IPS-11a (cell line): ENCODE data around the gene CDK6.
"Not testable (repeated sequence)": the region's sequence is repeated elsewhere in the genome, so short reads cannot be mapped to it uniquely, and the experiment has no call there.

Source experiments
- H3K4me3 ChIP-seq: one replicate; pipeline ENCODE4 v1.5.1; 2013; ENCODE audit warnings: low read depth, low read length, control low read depth

Gene CDK6

GRCh38 chr7:92763636-92764423, 72.5 kb downstream of the CDK6 start:
- H3K4me3 ChIP-seq, result no peak overlapping the region

DNA sequence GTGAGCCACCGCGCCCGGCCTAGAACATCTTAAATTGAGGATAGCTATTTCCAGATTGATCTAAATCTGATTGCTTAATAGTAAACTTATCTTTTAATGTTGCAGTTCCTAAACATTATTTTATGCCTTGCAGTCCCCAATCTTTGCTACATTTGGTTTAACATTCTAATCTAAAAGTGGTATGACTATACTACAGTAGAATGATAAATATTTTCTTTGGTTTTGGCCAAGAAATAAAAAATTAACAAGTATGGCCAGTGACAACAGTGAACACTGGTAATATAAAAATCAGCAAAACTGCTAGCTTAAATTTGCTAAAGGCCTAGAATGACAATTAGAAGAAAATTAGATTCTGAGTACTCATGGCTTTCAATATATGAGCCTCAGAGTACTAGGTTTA, 73.5 kb downstream of the CDK6 start:
- H3K4me3 ChIP-seq, result no peak overlapping the region

GRCh38 chr7:92761391-92762097, 74.8 kb downstream of the CDK6 start:
- no peak overlapping the region for H3K4me3 ChIP-seq

DNA sequence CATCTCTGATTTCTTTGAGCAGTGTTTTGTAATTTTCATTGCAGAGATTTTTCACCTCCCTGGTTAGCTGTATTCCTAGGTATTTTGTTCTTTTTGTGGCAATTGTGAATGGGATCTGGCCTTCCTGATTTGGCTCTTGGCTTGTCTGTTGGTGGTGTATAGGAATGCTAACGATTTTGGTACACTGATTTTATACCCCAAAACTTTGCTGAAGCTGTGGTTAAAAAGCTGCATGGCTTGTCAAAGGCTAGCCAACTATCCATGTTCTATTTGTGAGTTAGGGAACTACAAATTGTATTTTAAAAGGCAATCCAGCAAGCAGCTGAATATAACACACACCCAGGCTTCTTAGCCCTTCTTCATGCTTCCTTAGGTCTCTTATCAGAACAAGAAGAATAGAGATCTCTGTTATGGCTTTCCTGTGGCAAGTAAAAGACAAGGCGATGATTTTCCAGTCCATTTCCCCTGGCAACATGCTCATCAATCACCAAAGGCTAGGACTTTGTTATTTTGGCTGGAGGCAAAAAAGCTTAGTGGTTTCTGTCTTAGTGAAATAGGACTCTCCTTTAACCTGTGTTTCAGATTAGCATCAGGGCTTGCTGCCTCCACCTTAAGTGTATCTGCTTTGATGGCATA, 77.5 kb downstream of the CDK6 start:
- H3K4me3 ChIP-seq, result no peak overlapping the region

GRCh38 chr7:92757311-92757910, 79.0 kb downstream of the CDK6 start:
- not testable (repeated sequence) for H3K4me3 ChIP-seq

DNA sequence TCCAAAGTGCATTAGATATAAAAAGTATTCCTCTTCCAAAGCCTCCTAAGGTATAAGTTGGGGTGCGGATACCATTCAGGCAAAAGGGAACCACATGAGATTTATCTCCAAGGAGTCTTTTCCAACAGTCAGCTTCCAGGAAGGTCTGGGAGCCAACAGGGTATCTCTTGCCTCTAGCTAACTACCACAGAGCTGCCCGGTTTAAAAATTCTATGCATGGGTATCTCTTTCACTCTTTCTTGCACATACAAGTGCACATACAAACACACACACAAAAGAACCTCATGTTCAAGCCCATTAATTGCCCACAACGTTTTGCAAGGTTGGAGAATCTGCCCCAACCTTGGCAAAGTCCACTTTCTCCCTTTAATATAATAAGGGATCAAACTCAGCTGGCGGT, 80.7 kb downstream of the CDK6 start:
- no peak overlapping the region for H3K4me3 ChIP-seq

- no peak overlapping the region for H3K4me3 ChIP-seq
These were observed 81.3 kb downstream of the CDK6 start for GRCh38 chr7:92754919-92755581.

DNA sequence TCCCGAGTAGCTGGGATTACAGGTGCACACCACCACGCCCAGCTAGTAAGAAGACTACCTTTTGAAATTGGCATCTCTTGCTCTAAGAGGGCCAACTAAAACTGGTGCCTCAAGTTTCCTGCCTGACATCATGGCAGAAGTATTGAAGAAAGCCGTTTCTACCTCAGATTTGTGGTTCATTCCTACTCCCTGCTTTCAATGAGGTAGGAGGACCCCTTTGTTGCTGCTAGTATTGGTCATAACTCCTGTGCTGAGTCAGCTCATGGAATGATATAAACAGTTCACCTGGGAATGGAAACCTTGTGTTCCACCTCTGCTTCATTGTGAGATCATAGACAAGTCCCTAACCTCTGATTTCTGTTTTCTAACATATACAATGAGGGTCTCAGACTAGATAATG, 82.8 kb downstream of the CDK6 start:
- H3K4me3 ChIP-seq, result no peak overlapping the region

DNA sequence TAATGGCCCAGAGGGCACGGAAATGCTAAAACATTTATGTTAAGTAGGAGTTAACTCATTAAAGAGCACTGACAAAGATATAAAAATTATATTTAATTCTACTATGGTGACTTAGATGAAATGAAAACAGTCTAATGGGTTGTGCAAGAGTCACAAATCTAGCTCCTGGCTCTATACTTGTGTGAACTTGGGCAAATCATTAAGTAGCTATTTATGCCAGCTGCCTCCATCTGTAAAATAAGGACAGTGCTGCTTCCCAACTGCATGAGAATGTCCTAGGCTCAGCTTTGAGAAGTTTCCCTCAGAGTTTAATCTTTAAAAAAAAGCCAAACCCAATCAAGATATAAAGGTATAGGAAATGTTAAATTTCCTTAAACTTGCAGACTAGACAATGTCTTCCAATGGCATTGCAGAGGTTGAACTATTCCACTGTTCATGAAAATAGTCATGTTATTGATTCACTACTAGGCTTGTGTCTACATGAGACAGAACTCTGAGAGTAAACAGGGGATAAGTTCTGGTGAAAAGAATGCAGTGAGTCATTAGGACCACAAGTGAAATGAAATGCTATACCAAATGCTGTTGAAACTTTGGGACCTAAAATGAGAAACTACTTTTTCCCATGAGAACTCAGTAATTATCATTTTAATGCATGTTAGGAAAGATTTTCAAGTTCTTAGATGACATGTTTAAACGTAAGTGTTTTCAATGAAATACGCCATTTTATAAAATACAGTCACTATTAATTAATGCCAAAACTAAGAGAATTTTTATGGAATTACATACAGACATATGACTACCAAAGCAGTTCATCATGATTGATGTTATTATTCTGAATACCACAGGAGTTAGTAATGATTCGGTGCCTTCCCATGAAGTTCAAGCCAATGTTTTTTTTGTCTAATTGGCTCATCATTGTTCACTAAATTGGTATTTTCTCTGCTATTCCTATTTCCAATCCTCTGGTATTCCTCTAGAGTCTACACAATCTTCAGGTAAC, 84.2 kb downstream of the CDK6 start:
- H3K4me3 ChIP-seq, result no peak overlapping the region

DNA sequence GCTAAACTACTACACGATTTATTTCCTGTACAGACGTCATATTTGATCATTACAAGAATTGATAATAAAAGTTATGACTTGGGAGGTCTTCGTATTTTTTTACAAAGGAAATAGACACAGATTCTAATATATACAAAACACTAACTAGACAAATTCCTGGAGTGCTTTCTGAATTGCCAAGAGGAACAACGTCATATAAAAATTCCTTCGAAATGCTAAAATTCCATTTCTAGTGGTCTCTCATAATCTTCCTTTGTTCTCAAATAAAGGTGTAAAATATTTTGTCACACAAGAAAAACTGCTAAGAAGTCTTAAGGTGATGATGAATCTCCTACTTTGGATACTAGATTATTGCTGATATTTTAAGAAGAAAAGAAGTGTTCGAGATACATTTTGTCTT, 85.4 kb downstream of the CDK6 start:
- no peak overlapping the region for H3K4me3 ChIP-seq

- H3K4me3 ChIP-seq, result no peak overlapping the region
These were observed 85.9 kb downstream of the CDK6 start for GRCh38 chr7:92750447-92750839.

DNA sequence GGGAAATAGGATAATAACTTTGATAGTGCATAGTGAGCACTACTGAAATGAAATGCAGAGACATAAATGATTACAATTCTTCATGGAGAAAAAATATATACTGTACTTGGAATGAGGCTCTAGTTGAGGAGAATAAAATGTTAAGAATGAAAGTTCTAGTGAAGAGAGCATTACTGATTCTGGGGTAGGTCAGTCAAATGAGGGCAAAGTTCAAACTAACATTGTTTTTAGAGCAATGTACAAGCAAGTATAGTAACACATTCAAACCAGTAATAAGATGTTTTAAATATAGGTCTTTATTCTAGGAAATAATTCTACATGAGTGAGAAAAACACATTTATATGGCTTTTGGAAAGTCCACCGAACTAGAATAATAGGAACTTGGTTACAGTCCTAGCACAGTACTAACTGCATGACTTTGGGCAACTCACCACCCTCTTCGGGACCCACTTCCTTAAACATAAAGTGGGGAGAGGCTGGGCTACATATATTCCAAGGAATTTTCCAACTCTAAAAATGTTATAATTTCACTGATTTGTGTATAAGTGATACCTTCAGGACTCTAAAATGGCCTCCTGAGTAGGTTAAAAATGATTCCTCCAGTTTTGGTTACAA, 86.4 kb downstream of the CDK6 start:
- no peak overlapping the region for H3K4me3 ChIP-seq

GRCh38 chr7:92749327-92749755, 87.0 kb downstream of the CDK6 start:
- no peak overlapping the region for H3K4me3 ChIP-seq

DNA sequence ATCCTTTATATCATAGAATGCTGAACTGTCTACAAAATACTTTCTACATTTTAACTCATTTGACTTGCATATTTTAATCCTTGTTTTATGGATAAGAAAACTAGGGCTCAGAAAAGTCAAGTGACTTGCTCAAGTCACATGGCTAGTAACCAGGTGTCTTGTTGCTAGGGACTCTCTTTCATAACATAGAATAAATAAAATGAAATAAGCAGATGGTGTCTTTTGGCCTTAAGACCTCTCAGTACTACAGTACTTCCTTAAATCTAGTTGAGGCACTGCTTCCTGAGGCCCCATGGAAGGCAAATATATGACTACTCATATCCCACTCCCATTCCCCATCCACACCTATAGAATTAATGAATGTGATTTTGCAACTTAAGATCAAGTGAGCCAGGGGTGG, 87.9 kb downstream of the CDK6 start:
- H3K4me3 ChIP-seq, result no peak overlapping the region

- no peak overlapping the region for H3K4me3 ChIP-seq
These were observed 89.1 kb downstream of the CDK6 start for GRCh38 chr7:92747041-92747835.

DNA sequence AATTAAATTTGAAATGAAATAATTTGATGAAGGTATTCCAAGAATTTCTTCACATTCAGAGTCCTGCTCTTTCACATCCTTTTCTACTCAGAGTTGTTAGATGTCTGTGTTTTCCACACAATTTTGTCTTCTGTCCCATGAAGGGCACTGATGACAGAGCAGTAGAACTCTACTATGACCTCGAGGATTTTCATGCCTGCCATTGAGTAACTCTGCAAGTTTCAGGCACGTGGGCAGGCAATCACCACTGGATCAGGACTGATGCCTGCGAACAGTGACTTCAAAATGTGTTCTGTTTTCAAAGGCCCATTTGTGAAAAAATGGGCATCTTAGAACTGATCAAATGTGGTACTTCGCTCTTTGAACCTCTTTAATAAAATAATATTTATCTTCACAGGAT, 91.1 kb downstream of the CDK6 start:
- no peak overlapping the region for H3K4me3 ChIP-seq

GRCh38 chr7:92744180-92744579, 92.2 kb downstream of the CDK6 start:
- not testable (repeated sequence) for H3K4me3 ChIP-seq

- no peak overlapping the region for H3K4me3 ChIP-seq
These were observed 94.2 kb downstream of the CDK6 start for GRCh38 chr7:92742186-92742585.

GRCh38 chr7:92740700-92741126, 95.7 kb downstream of the CDK6 start:
- no peak overlapping the region for H3K4me3 ChIP-seq
